Endothelial cell (in vitro differentiated cells): ENCODE measurements around the gene CNOT3. TPM values are rescaled to one million over a fixed set of nuclear protein-coding genes. Genes with fewer than 3 reads are reported as not detected.
A peak's percentile ranks its signal among the peaks of the same experiment; 100 is the strongest.
"Not testable (repeated sequence)": the region's sequence is repeated elsewhere in the genome, so short reads cannot be mapped to it uniquely, and the experiment has no call there.

Experiments used
- DNase-seq: peaks from one replicate; pipeline ENCODE4 v3.0.0; 2021; ENCODE audit warnings: low spot score
- H3K27ac Mint-ChIP-seq: one replicate; pipeline ENCODE4 v1.8.0; 2021; ENCODE audit warnings: mixed read lengths, inconsistent platforms; ENCODE audit not compliant: unreplicated experiment
- H3K27me3 Mint-ChIP-seq: one replicate; pipeline ENCODE4 v1.8.0; 2021; ENCODE audit warnings: mild to moderate bottlenecking, moderate library complexity, mixed read lengths, inconsistent platforms; ENCODE audit not compliant: unreplicated experiment
- H3K36me3 Mint-ChIP-seq: one replicate; pipeline ENCODE4 v1.8.0; 2021; ENCODE audit warnings: mild to moderate bottlenecking, low read depth, mixed read lengths, inconsistent platforms; ENCODE audit not compliant: unreplicated experiment
- H3K4me1 Mint-ChIP-seq: one replicate; pipeline ENCODE4 v1.8.0; 2021; ENCODE audit warnings: mild to moderate bottlenecking, mixed read lengths, inconsistent platforms; ENCODE audit not compliant: unreplicated experiment
- H3K4me3 Mint-ChIP-seq: one replicate; pipeline ENCODE4 v1.8.0; 2021; ENCODE audit warnings: mild to moderate bottlenecking, mixed read lengths, inconsistent platforms; ENCODE audit not compliant: unreplicated experiment
- H3K9me3 Mint-ChIP-seq: one replicate; pipeline ENCODE4 v1.8.0; 2021; ENCODE audit warnings: mixed read lengths, inconsistent platforms; ENCODE audit not compliant: unreplicated experiment
- CTCF ChIP-seq: fragments of 200-600 bp; sonication (generic); IDR thresholded peaks from one replicate; pipeline ENCODE4 v1.5.0; 2021; ENCODE audit warnings: antibody characterized with exemption; ENCODE audit not compliant: unreplicated experiment
- total RNA-seq: library from RNA; stranded (reverse); fragmentation: NEBNext Ultra II Directional; extraction: Animal tissue kit (Norgen Biotek cat#: 25700); gene quantifications from one replicate; pipeline ENCODE4 v1.2.1, GENCODE V29; 2021; ENCODE audit not compliant: unreplicated experiment

CNOT3 gene
- total RNA-seq, 1 donor from 2014 or later = 62.2 TPM

GRCh38 chr19:54179262-54179852, 41.8 kb downstream of the CNOT3 start:
- H3K27me3 Mint-ChIP-seq = peaks cover 20% of the 10 kb centered on the region
- peaks cover 25% of the 10 kb centered on the region for H3K36me3 Mint-ChIP-seq
- H3K27ac Mint-ChIP-seq = peak overlapping the region; percentile 94
- H3K4me1 Mint-ChIP-seq = peaks cover 11% of the 10 kb centered on the region
- no peak overlapping the region for H3K4me3 Mint-ChIP-seq
- no peak for DNase-seq
- no peaks in the 10 kb centered on the region for H3K9me3 Mint-ChIP-seq
- TF ChIP-seq CTCF = no peak

DNA sequence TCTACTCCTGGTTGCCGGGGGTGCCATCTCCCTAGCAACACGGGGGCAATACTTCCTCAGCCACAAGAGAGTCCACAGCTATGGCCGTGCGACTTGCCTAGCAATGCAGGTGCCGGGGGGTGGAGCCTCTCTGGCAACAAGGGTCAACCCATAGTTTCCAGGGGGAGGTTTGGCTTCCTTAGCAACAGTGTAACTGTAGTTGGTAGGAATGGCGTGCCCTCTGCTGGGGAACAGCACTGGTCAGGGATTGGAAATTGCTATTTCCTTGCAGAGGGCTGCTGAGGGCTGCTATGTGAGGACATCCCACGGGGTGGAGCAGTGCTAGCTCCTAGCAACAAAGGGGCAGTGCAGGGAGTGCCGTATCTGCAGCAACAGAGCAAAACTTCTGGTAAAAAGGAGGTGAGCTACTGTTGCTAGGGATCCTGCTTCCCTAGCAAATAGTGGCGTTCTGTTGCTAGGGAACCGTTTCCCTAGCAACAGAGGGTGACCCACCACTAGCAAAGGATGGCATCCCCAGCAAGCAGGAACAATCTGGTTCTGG, 42.4 kb downstream of the CNOT3 start:
- peak; percentile 20 for TF ChIP-seq CTCF
- peak; percentile 75 for DNase-seq
- no peaks in the 10 kb centered on the region for H3K9me3 Mint-ChIP-seq
- peak overlapping the region; percentile 76 for H3K4me3 Mint-ChIP-seq
- peaks cover 25% of the 10 kb centered on the region for H3K36me3 Mint-ChIP-seq
- H3K4me1 Mint-ChIP-seq = peaks cover 11% of the 10 kb centered on the region
- peaks cover 20% of the 10 kb centered on the region for H3K27me3 Mint-ChIP-seq
- H3K27ac Mint-ChIP-seq = peak overlapping the region; percentile 94

DNA sequence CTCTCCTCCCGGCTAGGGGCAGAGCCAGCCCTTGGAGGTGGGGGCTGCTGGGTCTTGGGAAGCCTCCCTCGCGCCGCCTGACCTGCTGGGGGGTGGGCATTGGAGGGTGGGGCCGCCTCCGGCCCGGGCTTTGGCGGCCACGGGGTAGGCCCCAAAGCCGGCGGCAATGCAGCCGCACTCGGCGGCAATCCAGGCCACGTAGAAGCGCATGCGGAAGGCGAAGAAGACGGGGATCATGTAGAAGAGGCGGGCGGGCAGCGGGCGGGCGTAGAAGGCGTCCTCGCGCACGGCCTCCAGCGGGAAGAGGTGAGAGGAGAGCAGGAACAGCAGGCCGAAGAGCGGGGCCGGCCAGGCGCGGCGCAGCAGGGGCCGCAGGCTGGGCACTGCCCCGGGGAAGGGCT, 43.1 kb downstream of the CNOT3 start:
- Mint-ChIP-seq H3K27ac (no peak overlapping the region), H3K4me3 (no peak overlapping the region), H3K27me3 (peaks cover 20% of the 10 kb centered on the region), H3K4me1 (peaks cover 14% of the 10 kb centered on the region), H3K36me3 (peaks cover 30% of the 10 kb centered on the region), H3K9me3 (no peaks in the 10 kb centered on the region)
- no peak for DNase-seq
- TF ChIP-seq CTCF = no peak

DNA sequence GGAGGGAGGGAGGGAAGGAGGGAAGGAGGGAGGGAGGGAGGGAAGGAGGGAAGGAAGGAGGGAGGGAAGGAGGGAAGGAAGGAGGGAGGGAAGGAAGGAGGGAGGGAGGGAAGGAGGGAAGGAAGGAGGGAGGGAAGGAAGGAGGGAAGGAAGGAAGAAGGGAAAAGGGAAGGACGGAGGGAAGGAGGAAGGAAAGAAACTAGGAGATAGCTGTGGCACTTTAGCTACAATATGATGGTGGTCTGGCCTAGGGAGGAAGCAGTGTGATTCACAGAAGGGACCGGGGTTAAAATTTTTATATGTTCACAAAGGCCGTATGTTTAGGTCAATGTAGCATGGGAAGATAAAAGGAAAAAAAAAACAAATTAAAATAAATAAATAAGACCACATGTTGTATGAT, 44.3 kb downstream of the CNOT3 start:
- not testable (repeated sequence) for H3K27ac Mint-ChIP-seq, H3K4me3 Mint-ChIP-seq, DNase-seq, H3K9me3 Mint-ChIP-seq
- Mint-ChIP-seq H3K4me1 (peaks cover 14% of the 10 kb centered on the region), H3K36me3 (peaks cover 35% of the 10 kb centered on the region), H3K27me3 (peaks cover 20% of the 10 kb centered on the region)

DNA sequence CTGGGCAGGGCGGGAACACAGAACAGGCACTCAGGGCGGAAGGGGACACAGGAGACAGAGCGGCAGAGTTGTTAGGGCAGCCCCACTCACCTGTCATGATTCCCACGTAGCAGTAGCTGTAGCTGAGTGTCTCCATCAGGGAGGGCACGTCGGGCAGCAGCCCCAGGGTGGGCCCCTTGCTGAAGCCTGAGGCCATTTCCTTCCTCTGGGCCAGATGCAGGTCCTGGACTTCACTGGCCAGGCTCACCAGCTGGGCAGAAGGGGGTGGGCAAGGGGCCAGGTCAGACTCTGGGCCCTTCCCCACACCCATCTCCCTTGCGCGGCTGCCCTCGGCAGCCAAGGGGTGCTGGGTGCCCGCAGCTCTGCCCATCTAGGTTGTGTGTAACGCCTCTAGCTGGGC, 45.9 kb downstream of the CNOT3 start:
- Mint-ChIP-seq H3K27me3 (peaks cover 19% of the 10 kb centered on the region), H3K9me3 (no peaks in the 10 kb centered on the region), H3K4me1 (peaks cover 25% of the 10 kb centered on the region), H3K27ac (peak overlapping the region; percentile 52), H3K4me3 (no peak overlapping the region), H3K36me3 (peaks cover 30% of the 10 kb centered on the region)
- no peak for DNase-seq
- no peak for TF ChIP-seq CTCF
